ENCODE data around the gene PCSK2.

DNA sequence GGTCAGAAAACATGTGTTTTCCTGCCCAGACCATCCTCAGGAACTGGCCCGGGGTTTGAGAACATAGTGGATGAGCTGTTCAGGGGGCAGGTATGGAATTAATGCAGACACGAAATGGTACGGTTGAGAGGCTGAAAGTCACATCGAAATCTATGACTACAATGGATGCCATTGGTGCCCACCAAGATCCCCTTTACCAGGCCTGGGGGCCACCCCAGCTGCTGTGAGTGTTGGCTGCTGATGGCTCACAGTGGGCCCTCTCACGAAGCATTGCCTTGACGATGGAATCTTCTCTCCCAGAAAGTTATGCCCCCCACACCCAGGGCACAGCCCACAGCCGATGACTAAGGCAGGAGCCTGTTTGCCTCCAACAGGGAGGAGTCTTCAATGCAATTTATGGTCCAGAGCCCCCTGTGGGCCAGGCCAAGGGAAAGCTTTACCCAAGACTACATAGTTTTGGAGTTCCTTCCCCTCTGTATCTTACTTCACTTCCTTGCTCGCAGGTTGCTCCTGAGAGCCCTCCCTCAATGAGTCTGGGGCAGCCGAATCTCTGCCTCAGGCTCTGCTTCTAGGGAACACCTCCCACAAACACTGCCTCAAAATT lies 211.7 kb downstream of the PCSK2 start:
- no peak for TF ChIP-seq CTCF (conservative IDR thresholded peaks at IDR 0.05; ENCODE audit: low read depth, low read length)
- TF ChIP-seq EZH2 (IDR thresholded peaks at IDR 0.05; ENCODE audit: borderline replicate concordance, low read depth, low read length, poor library complexity, severe bottlenecking) = no peak

Data from A673 (cell line).